Measurements from ENCODE around the gene EIF3M. TPM values are rescaled to one million over a fixed set of nuclear protein-coding genes. Genes with fewer than 3 reads are reported as not detected.

The EIF3M gene
- total and polyA plus RNA-seq, 2 of the 8 experiments (the other 6 are each of a cell fraction or from before 2014, with no cell fraction given), result 302 to 444 TPM

GRCh38 chr11:32555895-32556294, 27.7 kb upstream of the EIF3M start:
- Histone ChIP-seq H3K4me1 (replicated peaks in 1 of 4; ENCODE audit: control insufficient read depth in 3 of 4, insufficient read depth in 4 of 4, low read length in 3 of 4) (no peaks in the 10 kb centered on the region), H3K56ac (replicated peaks; ENCODE audit: insufficient read length, low read depth, low read length) (no peak overlapping the region), H2BK120ac (replicated peaks; ENCODE audit: low read depth, low read length) (no peak overlapping the region), H3K14ac (ENCODE audit: insufficient read length) (no peak overlapping the region), H4K5ac (ENCODE audit: insufficient read length, low read depth, low read length) (no peak overlapping the region), H3K27ac (ENCODE audit: low read depth, low read length) (no peak overlapping the region), H3K79me1 (ENCODE audit: low read depth, low read length) (no peaks in the 10 kb centered on the region), H2BK15ac (ENCODE audit: low read length) (no peak overlapping the region), H2BK20ac (ENCODE audit: low read length) (no peak overlapping the region), H2BK12ac (ENCODE audit: low read depth, low read length) (no peak overlapping the region), H3K4ac (replicated peaks; ENCODE audit: insufficient read length, low read depth, low read length) (no peak overlapping the region), H2AFZ (ENCODE audit: low read length) (no peak overlapping the region), H3K4me2 (ENCODE audit: insufficient read depth in 1 of 2, low read depth in 2 of 2, low read length in 2 of 2) (no peak overlapping the region), H3K36me3 (ENCODE audit: control insufficient read depth in 2 of 4, insufficient read depth in 4 of 4, low read length in 3 of 4) (no peaks in the 10 kb centered on the region), H3K18ac (ENCODE audit: extremely low read depth, low read length) (no peak overlapping the region), H4K91ac (replicated peaks; ENCODE audit: insufficient read length, low read length) (no peak overlapping the region), H3K27me3 (replicated peaks in 1 of 4; ENCODE audit: control insufficient read depth in 3 of 4, extremely low read depth in 1 of 4, insufficient read depth in 3 of 4, low read length in 3 of 4) (no peaks in the 10 kb centered on the region), H4K8ac (ENCODE audit: extremely low read depth, insufficient read depth, low read length) (no peak overlapping the region), H2BK5ac (ENCODE audit: low read depth, low read length) (no peak overlapping the region), H3K23ac (ENCODE audit: insufficient read length) (no peak overlapping the region), H2AK5ac (ENCODE audit: low read depth, low read length) (no peak overlapping the region), H3K79me2 (ENCODE audit: control insufficient read depth in 1 of 2, insufficient read depth in 2 of 2, low read length in 2 of 2) (no peaks in the 10 kb centered on the region), H3K9ac (replicated peaks in 1 of 4; ENCODE audit: extremely low read depth in 1 of 4, low read depth in 3 of 4, low read length in 3 of 4) (no peak overlapping the region), H3K4me3 (ENCODE audit: extremely low read depth in 1 of 4, insufficient read depth in 2 of 4, low read depth in 3 of 4, low read length in 4 of 4) (no peak overlapping the region), H3K23me2 (ENCODE audit: low read depth, low read length) (no peaks in the 10 kb centered on the region), H4K20me1 (replicated peaks in 1 of 2; ENCODE audit: control insufficient read depth in 1 of 2, insufficient read depth in 2 of 2, low read length in 2 of 2) (no peaks in the 10 kb centered on the region), H3K9me3 (ENCODE audit: insufficient read depth in 2 of 2, low read depth in 1 of 2, low read length in 1 of 2) (no peaks in the 10 kb centered on the region)
- CTCF ChIA-PET (ENCODE audit: partially characterized antibody), result interaction anchor here (0.8 to 1.4 kb wide), 3 partner anchors 108 to 243 kb away, joined by 3 read pairs; no protein-coding TSS in a partner anchor
- DNase-seq (ENCODE audit: low read depth in 1 of 2, low spot score in 2 of 2), result no peak
- 90% methylated on average over 7 of the region's 7 CpGs; no CpG with 5 or more reads in 1 of the 2 experiments for WGBS, 2 experiments (ENCODE audit: extremely low coverage in 1 of 2, insufficient coverage in 1 of 2, insufficient read length in 1 of 2, insufficient replicate concordance in 2 of 2, low coverage in 1 of 2, low lambda C conversion rate in 2 of 2, missing lambda C conversion rate in 1 of 2)
- no peak for FAIRE-seq
- POLR2A ChIA-PET (ENCODE audit: partially characterized antibody), result no interaction called here
- TF ChIP-seq EGR1 (IDR thresholded peaks at IDR 0.05; ENCODE audit: borderline replicate concordance, low read depth, low read length), result no peak
- TF ChIP-seq TAF7 (optimal IDR thresholded peaks at IDR 0.05; ENCODE audit: borderline replicate concordance, low read depth, low read length), result no peak
- no peak for TF ChIP-seq RNF2 (IDR thresholded peaks at IDR 0.05; ENCODE audit: borderline replicate concordance, low read depth, low read length, missing control alignments, poor library complexity, severe bottlenecking)
- TF ChIP-seq SIN3A (conservative IDR thresholded peaks at IDR 0.05 in 1 of 2, IDR thresholded peaks at IDR 0.05 in 1 of 2; ENCODE audit: low read depth in 1 of 2, low read length in 2 of 2), result no peak
- no peak for TF ChIP-seq SIRT6 (IDR thresholded peaks at IDR 0.05; ENCODE audit: low read length)
- TF ChIP-seq ASH2L (IDR thresholded peaks at IDR 0.05; ENCODE audit: low read length), result no peak
- TF ChIP-seq MAX (IDR thresholded peaks at IDR 0.05), result no peak
- no peak for TF ChIP-seq POU5F1 (IDR thresholded peaks at IDR 0.05; ENCODE audit: low read depth, low read length)
- TF ChIP-seq SP4 (IDR thresholded peaks at IDR 0.05; ENCODE audit: low read length), result no peak
- TF ChIP-seq HDAC2 (IDR thresholded peaks at IDR 0.05; ENCODE audit: borderline replicate concordance in 1 of 2, low read depth in 2 of 2, low read length in 2 of 2), result no peak

Data from H1 (cell line).